ENCODE results near the gene LFNG. TPM values are rescaled to one million over a fixed set of nuclear protein-coding genes. Genes with fewer than 3 reads are reported as not detected.

LFNG gene
- 0.07 and 0.19 TPM in 2 replicates for total RNA-seq (2014; rRNA removed; shearing (Covaris generic); ENCODE audit: low replicate concordance)

- Histone ChIP-seq H3K9me3 (ENCODE audit: low read length) (no peaks in the 10 kb centered on the region), H3K27me3 (ENCODE audit: low read length) (no peaks in the 10 kb centered on the region), H3K9me2 (replicated peaks; ENCODE audit: insufficient read depth, low read length) (no peaks in the 10 kb centered on the region), H3K79me2 (ENCODE audit: low read length) (no peaks in the 10 kb centered on the region), H2AFZ (ENCODE audit: low read length) (0 out of 2 replicates have a peak within 1 kb of the TSS, but pooled peaks have one; percentile 53), H3K4me1 (ENCODE audit: low read length) (peaks cover 18% of the 10 kb centered on the region), H3K4me2 (ENCODE audit: low read depth, low read length, poor library complexity, severe bottlenecking) (peak within 1 kb of the TSS; percentile 76), H3K4me3 (ENCODE audit: low read length) (peak within 1 kb of the TSS; percentile 59), H4K20me1 (ENCODE audit: insufficient read depth, low read depth, low read length) (no peaks in the 10 kb centered on the region; the same call in 1 of the 2 replicates), H3K27ac (ENCODE audit: low read length) (no peak within 1 kb of the TSS), H3K36me3 (ENCODE audit: insufficient read depth, low read length) (no peaks in the 10 kb centered on the region), H3K9ac (ENCODE audit: low read length) (peak within 1 kb of the TSS; percentile 62)
- DNase-seq, result peak; percentile 96
Measured at GRCh38 chr7:2519119-2519930, at the start of gene LFNG. Gene LFNG, plus strand, starts transcription at chr7:2519774. Its CDS starts 88 bp downstream, at chr7:2519862.

DNA sequence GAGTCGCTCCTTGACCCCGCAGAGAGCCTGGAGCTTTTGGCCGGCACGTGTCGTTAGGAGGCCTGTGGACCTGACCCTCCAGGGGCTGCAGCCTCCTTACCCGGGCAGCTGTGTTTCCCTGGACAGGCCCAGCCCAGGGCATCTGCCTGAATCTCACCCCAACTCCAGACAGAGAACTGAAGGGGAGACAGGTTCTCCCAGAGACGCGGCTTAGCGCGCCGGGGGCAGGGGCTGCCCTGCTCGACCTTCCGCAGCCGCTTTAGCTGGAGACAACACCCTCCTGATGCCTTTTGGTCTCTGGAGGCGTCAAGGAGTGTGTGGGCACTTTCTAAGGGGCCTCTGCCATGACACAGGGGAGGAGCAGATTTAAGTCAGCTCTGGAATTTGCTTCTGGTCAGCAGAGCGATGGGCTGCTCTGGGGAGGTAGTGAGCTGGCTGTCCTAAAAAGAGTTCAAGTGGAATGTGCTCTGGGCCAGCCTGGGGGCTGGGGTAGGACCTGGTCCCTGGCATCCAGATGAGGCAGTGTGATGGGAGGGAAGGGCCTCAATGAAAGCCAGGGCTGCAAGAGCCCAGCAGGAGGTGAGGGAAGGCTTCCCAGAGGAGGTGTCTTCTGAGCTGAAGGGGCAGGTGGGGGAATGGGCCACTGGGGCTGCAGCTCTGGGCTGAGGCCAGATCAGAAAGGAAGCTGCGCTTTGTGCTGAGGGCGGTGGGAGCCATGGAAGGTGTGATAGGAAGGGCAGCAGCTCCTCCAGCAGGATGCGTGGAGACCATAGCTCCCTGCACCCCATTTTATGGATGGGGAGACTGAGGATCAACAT lies 49.2 kb upstream of the LFNG start:
- no peaks in the 10 kb centered on the region; the same call in 1 of the 2 replicates for H4K20me1 ChIP-seq (ENCODE audit: insufficient read depth, low read depth, low read length)
- H3K9me3 ChIP-seq (ENCODE audit: low read length), result no peaks in the 10 kb centered on the region
- no peaks in the 10 kb centered on the region for H3K9me2 ChIP-seq (replicated peaks; ENCODE audit: insufficient read depth, low read length)
- H3K27ac ChIP-seq (ENCODE audit: low read length), result no peak overlapping the region
- no peak overlapping the region for H3K9ac ChIP-seq (ENCODE audit: low read length)
- H3K4me1 ChIP-seq (ENCODE audit: low read length), result peaks cover 7% of the 10 kb centered on the region
- no peaks in the 10 kb centered on the region for H3K36me3 ChIP-seq (ENCODE audit: insufficient read depth, low read length)
- no peak overlapping the region for H2AFZ ChIP-seq (ENCODE audit: low read length)
- H3K27me3 ChIP-seq (ENCODE audit: low read length), result no peaks in the 10 kb centered on the region
- H3K79me2 ChIP-seq (ENCODE audit: low read length), result no peaks in the 10 kb centered on the region
- no peak for DNase-seq
- no peak overlapping the region for H3K4me3 ChIP-seq (ENCODE audit: low read length)
- H3K4me2 ChIP-seq (ENCODE audit: low read depth, low read length, poor library complexity, severe bottlenecking), result no peak overlapping the region

- Histone ChIP-seq H3K9ac (ENCODE audit: low read length) (no peak overlapping the region), H3K9me3 (ENCODE audit: low read length) (no peaks in the 10 kb centered on the region), H3K27ac (ENCODE audit: low read length) (no peak overlapping the region), H3K9me2 (replicated peaks; ENCODE audit: insufficient read depth, low read length) (no peaks in the 10 kb centered on the region), H4K20me1 (ENCODE audit: insufficient read depth, low read depth, low read length) (no peaks in the 10 kb centered on the region; the same call in 1 of the 2 replicates), H3K4me1 (ENCODE audit: low read length) (peaks cover 3% of the 10 kb centered on the region), H2AFZ (ENCODE audit: low read length) (no peak overlapping the region), H3K79me2 (ENCODE audit: low read length) (no peaks in the 10 kb centered on the region), H3K4me2 (ENCODE audit: low read depth, low read length, poor library complexity, severe bottlenecking) (no peak overlapping the region), H3K36me3 (ENCODE audit: insufficient read depth, low read length) (no peaks in the 10 kb centered on the region), H3K4me3 (ENCODE audit: low read length) (no peak overlapping the region), H3K27me3 (ENCODE audit: low read length) (no peaks in the 10 kb centered on the region)
- no peak for DNase-seq
Measured at GRCh38 chr7:2471022-2471329, 48.6 kb upstream of the LFNG start.

DNA sequence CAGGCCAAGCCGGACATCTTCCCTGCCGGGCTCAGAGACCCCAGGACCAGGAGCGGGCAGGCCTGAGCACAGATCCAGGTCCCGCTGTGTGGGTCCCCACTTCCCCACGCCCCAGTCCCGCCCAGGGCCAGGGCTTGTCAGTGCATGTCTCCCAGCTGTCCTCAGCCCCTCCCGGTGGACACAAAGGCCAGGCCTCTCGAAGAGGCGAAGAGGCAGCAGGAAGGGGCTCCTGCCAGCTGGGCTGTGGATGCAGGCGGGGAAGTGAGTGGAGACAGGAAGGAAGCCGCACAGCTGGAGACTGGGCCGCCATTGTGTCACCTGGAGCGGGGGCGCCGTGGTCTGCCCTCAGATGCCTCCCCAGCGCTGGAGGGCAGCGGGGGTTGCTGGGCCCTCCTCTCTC lies 48.2 kb upstream of the LFNG start:
- Histone ChIP-seq H3K79me2 (ENCODE audit: low read length) (no peaks in the 10 kb centered on the region), H3K4me3 (ENCODE audit: low read length) (no peak overlapping the region), H2AFZ (ENCODE audit: low read length) (no peak overlapping the region), H3K4me1 (ENCODE audit: low read length) (no peaks in the 10 kb centered on the region), H3K36me3 (ENCODE audit: insufficient read depth, low read length) (no peaks in the 10 kb centered on the region), H3K9ac (ENCODE audit: low read length) (no peak overlapping the region), H3K9me3 (ENCODE audit: low read length) (no peaks in the 10 kb centered on the region), H3K4me2 (ENCODE audit: low read depth, low read length, poor library complexity, severe bottlenecking) (no peak overlapping the region), H3K9me2 (replicated peaks; ENCODE audit: insufficient read depth, low read length) (no peaks in the 10 kb centered on the region), H3K27me3 (ENCODE audit: low read length) (no peaks in the 10 kb centered on the region), H4K20me1 (ENCODE audit: insufficient read depth, low read depth, low read length) (no peaks in the 10 kb centered on the region; the same call in 1 of the 2 replicates), H3K27ac (ENCODE audit: low read length) (no peak overlapping the region)
- no peak for DNase-seq

GRCh38 chr7:2472739-2473138 lies 46.8 kb upstream of the LFNG start:
- Histone ChIP-seq H3K79me2 (ENCODE audit: low read length) (no peaks in the 10 kb centered on the region), H3K4me1 (ENCODE audit: low read length) (no peaks in the 10 kb centered on the region), H4K20me1 (ENCODE audit: insufficient read depth, low read depth, low read length) (no peaks in the 10 kb centered on the region; the same call in 1 of the 2 replicates), H3K4me2 (ENCODE audit: low read depth, low read length, poor library complexity, severe bottlenecking) (no peak overlapping the region), H3K9me2 (replicated peaks; ENCODE audit: insufficient read depth, low read length) (no peaks in the 10 kb centered on the region), H3K27ac (ENCODE audit: low read length) (no peak overlapping the region), H3K27me3 (ENCODE audit: low read length) (no peaks in the 10 kb centered on the region), H3K9me3 (ENCODE audit: low read length) (no peaks in the 10 kb centered on the region), H3K36me3 (ENCODE audit: insufficient read depth, low read length) (no peaks in the 10 kb centered on the region), H3K4me3 (ENCODE audit: low read length) (no peak overlapping the region), H2AFZ (ENCODE audit: low read length) (no peak overlapping the region), H3K9ac (ENCODE audit: low read length) (no peak overlapping the region)
- DNase-seq, result no peak

- no peak overlapping the region for H3K4me2 ChIP-seq (ENCODE audit: low read depth, low read length, poor library complexity, severe bottlenecking)
- no peaks in the 10 kb centered on the region for H3K9me2 ChIP-seq (replicated peaks; ENCODE audit: insufficient read depth, low read length)
- H3K79me2 ChIP-seq (ENCODE audit: low read length), result no peaks in the 10 kb centered on the region
- H4K20me1 ChIP-seq (ENCODE audit: insufficient read depth, low read depth, low read length), result no peaks in the 10 kb centered on the region; the same call in 1 of the 2 replicates
- H3K9ac ChIP-seq (ENCODE audit: low read length), result no peak overlapping the region
- H3K4me1 ChIP-seq (ENCODE audit: low read length), result no peaks in the 10 kb centered on the region
- H3K9me3 ChIP-seq (ENCODE audit: low read length), result no peaks in the 10 kb centered on the region
- H3K27me3 ChIP-seq (ENCODE audit: low read length), result no peaks in the 10 kb centered on the region
- no peak overlapping the region for H3K27ac ChIP-seq (ENCODE audit: low read length)
- DNase-seq, result no peak
- no peaks in the 10 kb centered on the region for H3K36me3 ChIP-seq (ENCODE audit: insufficient read depth, low read length)
- H2AFZ ChIP-seq (ENCODE audit: low read length), result no peak overlapping the region
- no peak overlapping the region for H3K4me3 ChIP-seq (ENCODE audit: low read length)
Measured at GRCh38 chr7:2473496-2474180, 45.9 kb upstream of the LFNG start.

DNA sequence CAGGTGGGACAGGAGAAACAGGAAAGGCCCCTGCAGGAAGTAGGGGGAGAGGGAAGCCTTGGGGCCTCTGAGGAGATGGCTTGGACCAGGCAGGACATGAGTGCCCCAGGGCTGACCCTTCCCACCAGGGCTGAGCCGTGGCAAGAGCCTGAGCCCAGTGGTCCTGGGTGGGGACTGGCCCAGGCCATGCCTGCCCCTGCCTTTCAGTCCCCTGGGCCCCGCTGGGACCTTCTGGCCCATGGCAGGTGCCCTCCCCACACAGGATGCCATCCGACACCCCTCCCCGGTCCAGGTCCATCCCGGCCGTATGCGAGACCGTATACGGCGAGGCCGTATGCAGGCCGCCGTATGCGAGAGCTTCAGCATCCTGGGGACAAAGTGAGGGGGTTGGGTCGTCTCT lies 45.4 kb upstream of the LFNG start:
- Histone ChIP-seq H3K9ac (ENCODE audit: low read length) (no peak overlapping the region), H3K4me1 (ENCODE audit: low read length) (no peaks in the 10 kb centered on the region)

More for the DNA sequence above, 45.4 kb upstream of the LFNG start:
- no peak overlapping the region for H3K4me2 ChIP-seq (ENCODE audit: low read depth, low read length, poor library complexity, severe bottlenecking)
- no peaks in the 10 kb centered on the region for H4K20me1 ChIP-seq (ENCODE audit: insufficient read depth, low read depth, low read length)
- no peaks in the 10 kb centered on the region for H3K36me3 ChIP-seq (ENCODE audit: insufficient read depth, low read length)
- no peaks in the 10 kb centered on the region for H3K27me3 ChIP-seq (ENCODE audit: low read length)
- no peak overlapping the region for H2AFZ ChIP-seq (ENCODE audit: low read length)
- no peaks in the 10 kb centered on the region for H3K9me3 ChIP-seq (ENCODE audit: low read length)
- DNase-seq, result no peak
- no peaks in the 10 kb centered on the region for H3K9me2 ChIP-seq (replicated peaks; ENCODE audit: insufficient read depth, low read length)
- no peak overlapping the region for H3K27ac ChIP-seq (ENCODE audit: low read length)
- H3K4me3 ChIP-seq (ENCODE audit: low read length), result no peak overlapping the region
- H3K79me2 ChIP-seq (ENCODE audit: low read length), result no peaks in the 10 kb centered on the region
